Trophoblast cell (in vitro differentiated cells and primary cell): Measurements from ENCODE around the gene DLL4.

Experiments
- DNase-seq, 2 donors: peaks; one replicate each; pipeline ENCODE4 v3.0.0-alpha.2; 2016
- H2AFZ ChIP-seq: 2 replicates; pipeline ENCODE4 v1.6.1; 2013; ENCODE audit warnings: low read length, moderate library complexity, mild to moderate bottlenecking; ENCODE audit not compliant: insufficient read depth, poor library complexity
- H2AK5ac ChIP-seq: 2 replicates; pipeline ENCODE4 v1.6.1; 2013; ENCODE audit warnings: mild to moderate bottlenecking, low read length
- H2BK120ac ChIP-seq: 2 replicates; pipeline ENCODE4 v1.6.1; 2013; ENCODE audit warnings: low read length, mild to moderate bottlenecking, moderate library complexity; ENCODE audit not compliant: insufficient read depth, poor library complexity
- H2BK12ac ChIP-seq: 2 replicates; pipeline ENCODE4 v1.6.1; 2013; ENCODE audit warnings: mild to moderate bottlenecking, low read length, moderate library complexity
- H2BK5ac ChIP-seq: 2 replicates; pipeline ENCODE4 v1.6.1; 2013; ENCODE audit warnings: low read length, low read depth, moderate library complexity, mild to moderate bottlenecking; ENCODE audit not compliant: poor library complexity
- H3K14ac ChIP-seq: 2 replicates; pipeline ENCODE4 v1.6.1; 2013; ENCODE audit warnings: mild to moderate bottlenecking, low read length
- H3K18ac ChIP-seq: 2 replicates; pipeline ENCODE4 v1.6.1; 2013; ENCODE audit warnings: mild to moderate bottlenecking, low read length
- H3K23ac ChIP-seq: 2 replicates; pipeline ENCODE4 v1.6.1; 2013; ENCODE audit warnings: low read length
- H3K27ac ChIP-seq: 2 replicates; pipeline ENCODE4 v1.5.1; 2013; ENCODE audit warnings: low read depth, mild to moderate bottlenecking, inconsistent platforms, low read length, moderate library complexity
- H3K27me3 ChIP-seq: 2 replicates; pipeline ENCODE4 v1.6.1; 2013; ENCODE audit warnings: inconsistent platforms, mild to moderate bottlenecking, low read length, moderate library complexity; ENCODE audit not compliant: insufficient read depth
- H3K36me3 ChIP-seq, 2 experiments: 1 replicate in 1 of 2; 2 replicates in 1 of 2; pipeline ENCODE4 v1.6.1; 2013; ENCODE audit warnings: low read length in 2 of 2, mild to moderate bottlenecking in 2 of 2, moderate library complexity in 1 of 2; ENCODE audit not compliant: insufficient read depth in 2 of 2, control insufficient read depth in 1 of 2
- H3K4ac ChIP-seq: 2 replicates; pipeline ENCODE4 v1.6.1; 2013; ENCODE audit warnings: low read depth, mild to moderate bottlenecking, low read length, moderate library complexity
- H3K4me1 ChIP-seq, 2 experiments: 1 replicate in 1 of 2; 2 replicates in 1 of 2; pipeline ENCODE4 v1.6.1; 2013; ENCODE audit warnings: low read length in 2 of 2, mild to moderate bottlenecking in 2 of 2, moderate library complexity in 1 of 2; ENCODE audit not compliant: insufficient read depth in 2 of 2, control insufficient read depth in 1 of 2
- H3K4me2 ChIP-seq: 2 replicates; pipeline ENCODE4 v1.6.1; 2013; ENCODE audit warnings: inconsistent platforms, mild to moderate bottlenecking, low read length, moderate library complexity
- H3K4me3 ChIP-seq: 2 replicates; pipeline ENCODE4 v1.5.1; 2013; ENCODE audit warnings: mild to moderate bottlenecking, low read depth, low read length, inconsistent platforms
- H3K79me1 ChIP-seq: one replicate; pipeline ENCODE4 v1.6.1; 2013; ENCODE audit warnings: low read length
- H3K79me2 ChIP-seq: 2 replicates; pipeline ENCODE4 v1.6.1; 2013; ENCODE audit warnings: low read length, mild to moderate bottlenecking; ENCODE audit not compliant: control insufficient read depth, insufficient read depth, poor library complexity
- H3K9ac ChIP-seq: 2 replicates; pipeline ENCODE4 v1.6.1; 2013; ENCODE audit warnings: mild to moderate bottlenecking, low read length
- H3K9me3 ChIP-seq: 2 replicates; pipeline ENCODE4 v1.6.1; 2013; ENCODE audit warnings: low read depth, mild to moderate bottlenecking, control low read depth, inconsistent platforms, low read length; ENCODE audit not compliant: insufficient read depth
- H4K12ac ChIP-seq: 2 replicates; pipeline ENCODE4 v1.6.1; 2013; ENCODE audit warnings: low read depth, mild to moderate bottlenecking, low read length, moderate library complexity
- H4K8ac ChIP-seq: 2 replicates; pipeline ENCODE4 v1.6.1; 2013; ENCODE audit warnings: low read depth, mild to moderate bottlenecking, low read length, moderate library complexity
- H4K91ac ChIP-seq: one replicate; pipeline ENCODE4 v1.6.1; 2013; ENCODE audit warnings: low read depth, mild to moderate bottlenecking, low read length, moderate library complexity
- WGBS: extraction: QIAGEN DNeasy Blood & Tissue Kit; methylation state at CpG from one replicate; pipeline ENCODE4 v1.1.7; 2013; ENCODE audit warnings: missing lambda C conversion rate; ENCODE audit not compliant: insufficient read length, insufficient coverage; ENCODE audit errors: extremely low coverage; 5-methylcytosine and 5-hydroxymethylcytosine counted together

The DLL4 gene

GRCh38 chr15:40909662-40910630 lies 19.2 kb upstream of the DLL4 start:
- no peak overlapping the region for H3K4me2 ChIP-seq
- no peaks in the 10 kb centered on the region for H3K79me2 ChIP-seq
- H2BK5ac ChIP-seq: no peak overlapping the region
- H3K4me1 ChIP-seq: peaks cover 4 to 6% of the 10 kb centered on the region in 2 experiments
- H3K4ac ChIP-seq: no peak overlapping the region
- H2AFZ ChIP-seq: no peak overlapping the region
- H4K8ac ChIP-seq: no peak overlapping the region
- H2AK5ac ChIP-seq: no peak overlapping the region
- H2BK120ac ChIP-seq: no peak overlapping the region
- H2BK12ac ChIP-seq: no peak overlapping the region
- no peak overlapping the region for H4K91ac ChIP-seq
- H3K9ac ChIP-seq: no peak overlapping the region
- no peak overlapping the region for H3K23ac ChIP-seq
- no peak overlapping the region for H3K14ac ChIP-seq
- DNase-seq: no peak
- peaks cover 4% of the 10 kb centered on the region for H3K79me1 ChIP-seq
- H3K27me3 ChIP-seq: no peaks in the 10 kb centered on the region
- H3K27ac ChIP-seq: no peak overlapping the region
- no peak overlapping the region for H4K12ac ChIP-seq
- H3K36me3 ChIP-seq: peaks cover under 1 to 2% of the 10 kb centered on the region in 2 experiments
- no peak overlapping the region for H3K4me3 ChIP-seq
- no peak overlapping the region for H3K18ac ChIP-seq
- peaks cover 5% of the 10 kb centered on the region for H3K9me3 ChIP-seq
- no CpG with 5 or more reads among the region's 17 CpGs for WGBS

- Histone ChIP-seq H4K8ac (no peak overlapping the region), H3K18ac (no peak overlapping the region), H3K36me3 (no peaks in the 10 kb centered on the region), H3K23ac (no peak overlapping the region), H3K4me2 (no peak overlapping the region), H2BK120ac (no peak overlapping the region), H3K9ac (no peak overlapping the region), H3K14ac (no peak overlapping the region), H3K9me3 (peaks cover 5% of the 10 kb centered on the region), H3K4ac (no peak overlapping the region), H3K79me2 (no peaks in the 10 kb centered on the region), H4K12ac (no peak overlapping the region), H3K27ac (no peak overlapping the region), H2BK12ac (no peak overlapping the region), H4K91ac (no peak overlapping the region), H2AK5ac (no peak overlapping the region), H2BK5ac (no peak overlapping the region), H3K4me1 (peaks cover 4 to 6% of the 10 kb centered on the region in 2 experiments), H3K27me3 (no peaks in the 10 kb centered on the region), H3K4me3 (no peak overlapping the region), H2AFZ (no peak overlapping the region), H3K79me1 (peaks cover 4% of the 10 kb centered on the region)
- no peak for DNase-seq
- no CpG with 5 or more reads among the region's 7 CpGs for WGBS
Measured at GRCh38 chr15:40911141-40911540, 18.0 kb upstream of the DLL4 start.

- Histone ChIP-seq H3K79me1 (peaks cover 1% of the 10 kb centered on the region), H3K18ac (no peak overlapping the region), H3K27ac (no peak overlapping the region), H3K9me3 (peaks cover 5% of the 10 kb centered on the region), H4K8ac (no peak overlapping the region), H3K79me2 (no peaks in the 10 kb centered on the region), H3K9ac (no peak overlapping the region), H3K14ac (no peak overlapping the region), H2AK5ac (no peak overlapping the region), H2AFZ (no peak overlapping the region), H3K27me3 (no peaks in the 10 kb centered on the region), H3K4me1 (peaks cover under 1 to 3% of the 10 kb centered on the region in 2 experiments), H2BK120ac (no peak overlapping the region), H2BK12ac (no peak overlapping the region), H3K23ac (no peak overlapping the region), H4K91ac (no peak overlapping the region), H3K4me3 (no peak overlapping the region), H4K12ac (no peak overlapping the region), H2BK5ac (no peak overlapping the region), H3K4ac (no peak overlapping the region), H3K4me2 (no peak overlapping the region), H3K36me3 (no peaks in the 10 kb centered on the region)
- no CpG with 5 or more reads among the region's 2 CpGs for WGBS
- no peak for DNase-seq
Measured at GRCh38 chr15:40911693-40912092, 17.4 kb upstream of the DLL4 start.

GRCh38 chr15:40912478-40912877 lies 16.7 kb upstream of the DLL4 start:
- Histone ChIP-seq H3K79me2 (no peaks in the 10 kb centered on the region), H3K27me3 (no peaks in the 10 kb centered on the region), H3K27ac (no peak overlapping the region), H2AK5ac (no peak overlapping the region), H4K8ac (no peak overlapping the region), H2BK12ac (no peak overlapping the region), H2BK5ac (no peak overlapping the region), H3K23ac (no peak overlapping the region), H4K12ac (no peak overlapping the region), H2BK120ac (no peak overlapping the region), H3K9me3 (peaks cover 5% of the 10 kb centered on the region), H3K4me3 (no peak overlapping the region), H4K91ac (no peak overlapping the region), H3K4ac (no peak overlapping the region), H3K4me2 (no peak overlapping the region), H2AFZ (no peak overlapping the region), H3K79me1 (no peaks in the 10 kb centered on the region), H3K14ac (no peak overlapping the region), H3K18ac (no peak overlapping the region), H3K36me3 (no peaks in the 10 kb centered on the region), H3K9ac (no peak overlapping the region), H3K4me1 (peaks cover 0 to 2% of the 10 kb centered on the region in 2 experiments)
- no CpG with 5 or more reads among the region's 6 CpGs for WGBS
- DNase-seq: no peak
